Pancreas (tissue), 10 donors: ENCODE results near the gene CD207. TPM values are rescaled to one million over a fixed set of nuclear protein-coding genes. Genes with fewer than 3 reads are reported as not detected.

Experiments used
- ATAC-seq, 4 donors: fragments of 200-7000 bp; cut with Tn5 transposase; one replicate each; pipeline versions ENCODE4 v1.8.0 to v1.9.1; 2020; ENCODE audit warnings: mild to moderate bottlenecking in 4 of 4, moderate library complexity in 4 of 4
- DNase-seq, 6 donors: peaks; one replicate each; pipeline ENCODE4 v3.0.0-alpha.2; 2020
- FAIRE-seq: peaks from 2 replicates; lab custom pipeline; 2012; peaks lifted over from hg19 to GRCh38; lab: Jason Lieb, UNC
- H3K27ac ChIP-seq, 4 donors: fragments of 200-600 bp; sonication (generic); 1 replicate in 3 of 4; 2 replicates in 1 of 4; pipeline versions ENCODE4 v1.5.0 to v1.8.0; 2020
- H3K27me3 ChIP-seq, 4 donors: fragments of 200-600 bp; one replicate each; pipeline ENCODE4 v1.8.0; 2021
- H3K36me3 ChIP-seq, 3 donors: fragments of 200-600 bp; sonication (generic) in 1 of 3; one replicate each; pipeline versions ENCODE4 v1.5.0 to v1.8.0; 2020 to 2021
- H3K4me1 ChIP-seq, 3 donors: fragments of 200-600 bp; one replicate each; pipeline ENCODE4 v1.8.0; 2021
- H3K4me3 ChIP-seq, 4 donors: fragments of 200-600 bp; sonication (generic) in 2 of 4; one replicate each; pipeline versions ENCODE4 v1.5.0 to v1.8.0; 2020 to 2021
- H3K9me3 ChIP-seq, 4 donors: fragments of 200-600 bp; one replicate each; pipeline ENCODE4 v1.8.0; 2021
- WGBS, 2 donors: extraction: QIAGEN DNeasy Blood & Tissue Kit; methylation state at CpG; one replicate each; pipeline ENCODE4 v1.1.7; 2013; 5-methylcytosine and 5-hydroxymethylcytosine counted together
- intact Hi-C, 3 donors: fragments of 100-400 bp; cut with DNase I; formaldehyde crosslinking; loops; one replicate each; pipeline versions ENCODE4 v1.11.1 to v1.14.2; 2022
- polyA plus RNA-seq, 2 donors: library from polyadenylated mRNA; stranded (reverse); fragments of 200-250 nt; gene quantifications; one replicate each; pipeline ENCODE4 v1.2.3, GENCODE V29; 2013
- total RNA-seq, 6 donors: library from RNA; stranded (reverse); fragmentation: NEBNext Ultra II Directional in 4 of 6; extraction: Animal tissue kit (Norgen Biotek cat#: 25700) in 4 of 6; gene quantifications; one replicate each; pipeline versions ENCODE4 v1.2.1 to v1.2.4, GENCODE V29; 2021 to 2023
- TF ChIP-seq, protein P1 (sequence below), 4 donors: fragments of 200-600 bp; sonication (generic) in 3 of 4; IDR thresholded peaks; one replicate each; pipeline versions ENCODE4 v1.5.0 to v1.8.0; 2021; ENCODE audit warnings: antibody characterized with exemption in 4 of 4
- donor health status: healthy with polysubstance abuse.
- donor health status: DM: no; HTN: no; CAD: no; lungs with moderate emphysema.
- donor health status: DM: no; HTN: no; CAD: no.
- donor health status: control.
- donor health status: control.
- donor health status: Bipolar disorder and iron deficiency.
- donor health status: DM: yes; HTN: yes; CAD: no.
- donor health status: DM: no; HTN: no; CAD: no.
- donor health status: DM: no; HTN: no; CAD: no.
- donor health status: DM: yes; HTN: yes; CAD: no.

Gene CD207
- total and polyA plus RNA-seq, 8 donors = 0.09 to 0.34 (median 0.15) TPM; not detected in 2

DNA sequence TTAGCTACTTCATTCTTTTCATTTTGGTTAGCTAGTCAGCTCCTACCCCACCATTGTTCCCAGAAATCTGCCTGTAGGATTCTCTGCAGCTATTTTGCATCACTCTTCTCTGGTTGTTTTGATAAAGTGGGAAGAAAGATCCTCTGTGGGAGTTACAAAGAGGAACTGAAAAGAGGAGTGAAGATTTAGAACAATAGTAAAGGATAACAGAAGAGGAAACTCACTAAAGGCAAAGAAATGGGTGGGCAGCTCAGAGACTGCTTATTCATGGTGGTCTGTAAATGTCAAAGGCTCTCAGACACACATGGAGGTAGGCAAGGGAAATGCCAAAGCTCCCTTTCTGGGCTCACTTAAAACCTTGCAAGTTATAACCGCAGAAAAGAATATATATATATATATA is 17.2 kb upstream of the CD207 start:
- H3K4me3 ChIP-seq = no peak overlapping the region
- no peak for FAIRE-seq
- H3K36me3 ChIP-seq = no peaks in the 10 kb centered on the region
- ATAC-seq = no peak
- H3K9me3 ChIP-seq = no peaks in the 10 kb centered on the region
- H3K27ac ChIP-seq = no peak overlapping the region
- intact Hi-C loops = no loop called here
- TF ChIP-seq, protein P1, sequence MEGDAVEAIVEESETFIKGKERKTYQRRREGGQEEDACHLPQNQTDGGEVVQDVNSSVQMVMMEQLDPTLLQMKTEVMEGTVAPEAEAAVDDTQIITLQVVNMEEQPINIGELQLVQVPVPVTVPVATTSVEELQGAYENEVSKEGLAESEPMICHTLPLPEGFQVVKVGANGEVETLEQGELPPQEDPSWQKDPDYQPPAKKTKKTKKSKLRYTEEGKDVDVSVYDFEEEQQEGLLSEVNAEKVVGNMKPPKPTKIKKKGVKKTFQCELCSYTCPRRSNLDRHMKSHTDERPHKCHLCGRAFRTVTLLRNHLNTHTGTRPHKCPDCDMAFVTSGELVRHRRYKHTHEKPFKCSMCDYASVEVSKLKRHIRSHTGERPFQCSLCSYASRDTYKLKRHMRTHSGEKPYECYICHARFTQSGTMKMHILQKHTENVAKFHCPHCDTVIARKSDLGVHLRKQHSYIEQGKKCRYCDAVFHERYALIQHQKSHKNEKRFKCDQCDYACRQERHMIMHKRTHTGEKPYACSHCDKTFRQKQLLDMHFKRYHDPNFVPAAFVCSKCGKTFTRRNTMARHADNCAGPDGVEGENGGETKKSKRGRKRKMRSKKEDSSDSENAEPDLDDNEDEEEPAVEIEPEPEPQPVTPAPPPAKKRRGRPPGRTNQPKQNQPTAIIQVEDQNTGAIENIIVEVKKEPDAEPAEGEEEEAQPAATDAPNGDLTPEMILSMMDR (IDR thresholded peaks at IDR 0.05) = no peak
- WGBS, 2 donors = 95 to 100% methylated on average over 1 of the region's 1 CpG
- no peaks in the 10 kb centered on the region for H3K27me3 ChIP-seq
- no peak for DNase-seq
- no peaks in the 10 kb centered on the region for H3K4me1 ChIP-seq

DNA sequence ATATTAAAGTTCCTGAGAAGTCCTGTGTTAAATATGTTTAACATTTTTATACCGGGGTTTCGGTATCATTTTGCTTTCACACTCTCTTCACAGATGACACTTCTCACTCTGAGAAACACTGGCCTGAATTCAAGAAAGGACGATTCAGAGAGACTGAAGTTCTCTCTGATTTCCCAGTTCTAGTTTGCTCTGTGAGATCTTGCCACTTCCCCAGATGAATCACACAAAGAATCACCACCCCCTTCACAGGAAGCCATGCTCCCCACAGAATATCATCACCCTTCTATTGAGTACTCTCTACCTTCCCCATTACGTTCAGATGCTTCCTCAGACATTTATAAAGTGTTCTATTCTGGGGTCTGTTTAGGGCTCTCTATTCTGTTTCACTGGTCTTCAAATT is 16.1 kb upstream of the CD207 start:
- intact Hi-C loops = no loop called here
- Histone ChIP-seq H3K4me3 (no peak overlapping the region), H3K27ac (no peak overlapping the region), H3K36me3 (no peaks in the 10 kb centered on the region), H3K27me3 (no peaks in the 10 kb centered on the region), H3K4me1 (no peaks in the 10 kb centered on the region), H3K9me3 (no peaks in the 10 kb centered on the region)
- no peak for DNase-seq
- FAIRE-seq = no peak
- ATAC-seq = peak in 2 of 4 donors; percentile 55 to 65
- TF ChIP-seq, protein P1 (IDR thresholded peaks at IDR 0.05) = no peak
- 74 to 78% methylated on average over 4 of the region's 4 CpGs for WGBS, 2 donors

DNA sequence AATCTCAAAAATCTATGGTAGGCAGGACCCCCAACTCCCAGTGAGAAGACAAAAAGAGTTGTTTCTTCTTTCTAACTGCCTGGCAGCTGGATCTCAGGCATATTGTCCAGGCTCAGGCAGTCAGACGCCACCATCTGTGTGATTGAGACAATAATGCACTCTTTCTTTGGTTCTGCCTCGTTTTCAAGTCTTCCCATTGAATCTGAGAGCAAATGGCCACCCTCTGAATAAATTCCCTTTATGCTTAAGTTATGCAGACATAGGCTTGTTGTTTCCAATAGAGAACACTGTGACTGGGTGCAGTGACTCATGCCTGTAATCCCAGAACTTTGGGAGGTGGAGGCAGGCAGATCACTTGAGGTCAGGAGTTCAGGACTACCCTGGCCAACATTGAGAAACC is 15.3 kb upstream of the CD207 start:
- ATAC-seq (no peak), DNase-seq (no peak), FAIRE-seq (no peak)
- Histone ChIP-seq H3K27ac (no peak overlapping the region), H3K36me3 (no peaks in the 10 kb centered on the region), H3K27me3 (no peaks in the 10 kb centered on the region), H3K4me1 (no peaks in the 10 kb centered on the region), H3K4me3 (no peak overlapping the region), H3K9me3 (no peaks in the 10 kb centered on the region)
- intact Hi-C loops = no loop called here
- 55 to 67% methylated on average over 2 of the region's 2 CpGs for WGBS, 2 donors
- TF ChIP-seq, protein P1 (IDR thresholded peaks at IDR 0.05) = no peak

DNA sequence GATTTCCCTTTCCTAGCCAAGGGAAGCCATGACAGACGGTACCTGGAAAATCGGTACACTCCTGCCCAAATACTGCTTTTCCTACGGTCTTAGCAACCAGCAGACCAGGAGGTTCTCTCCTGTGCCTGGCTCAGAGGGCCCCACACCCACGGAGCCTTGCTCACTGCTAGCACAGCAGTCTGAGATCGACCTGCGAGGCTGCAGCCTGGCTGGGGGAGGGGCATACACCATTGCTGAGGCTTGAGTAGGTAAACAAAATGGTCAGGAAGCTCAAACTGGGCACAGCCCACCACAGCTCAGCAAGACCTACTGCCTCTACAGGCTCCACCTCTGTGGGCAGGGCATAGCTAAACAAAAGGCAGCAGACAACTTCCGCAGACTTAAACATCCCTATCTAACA is 6.8 kb upstream of the CD207 start:
- H3K27ac ChIP-seq = no peak overlapping the region
- H3K4me1 ChIP-seq = no peaks in the 10 kb centered on the region
- DNase-seq (no peak), FAIRE-seq (no peak), ATAC-seq (no peak)
- WGBS, 2 donors = 69 to 73% methylated on average over 7 of the region's 7 CpGs
- no peaks in the 10 kb centered on the region for H3K9me3 ChIP-seq
- no peaks in the 10 kb centered on the region for H3K36me3 ChIP-seq
- no peak overlapping the region for H3K4me3 ChIP-seq
- TF ChIP-seq, protein P1 (IDR thresholded peaks at IDR 0.05) = no peak
- intact Hi-C loops = no loop called here
- H3K27me3 ChIP-seq = no peaks in the 10 kb centered on the region

DNA sequence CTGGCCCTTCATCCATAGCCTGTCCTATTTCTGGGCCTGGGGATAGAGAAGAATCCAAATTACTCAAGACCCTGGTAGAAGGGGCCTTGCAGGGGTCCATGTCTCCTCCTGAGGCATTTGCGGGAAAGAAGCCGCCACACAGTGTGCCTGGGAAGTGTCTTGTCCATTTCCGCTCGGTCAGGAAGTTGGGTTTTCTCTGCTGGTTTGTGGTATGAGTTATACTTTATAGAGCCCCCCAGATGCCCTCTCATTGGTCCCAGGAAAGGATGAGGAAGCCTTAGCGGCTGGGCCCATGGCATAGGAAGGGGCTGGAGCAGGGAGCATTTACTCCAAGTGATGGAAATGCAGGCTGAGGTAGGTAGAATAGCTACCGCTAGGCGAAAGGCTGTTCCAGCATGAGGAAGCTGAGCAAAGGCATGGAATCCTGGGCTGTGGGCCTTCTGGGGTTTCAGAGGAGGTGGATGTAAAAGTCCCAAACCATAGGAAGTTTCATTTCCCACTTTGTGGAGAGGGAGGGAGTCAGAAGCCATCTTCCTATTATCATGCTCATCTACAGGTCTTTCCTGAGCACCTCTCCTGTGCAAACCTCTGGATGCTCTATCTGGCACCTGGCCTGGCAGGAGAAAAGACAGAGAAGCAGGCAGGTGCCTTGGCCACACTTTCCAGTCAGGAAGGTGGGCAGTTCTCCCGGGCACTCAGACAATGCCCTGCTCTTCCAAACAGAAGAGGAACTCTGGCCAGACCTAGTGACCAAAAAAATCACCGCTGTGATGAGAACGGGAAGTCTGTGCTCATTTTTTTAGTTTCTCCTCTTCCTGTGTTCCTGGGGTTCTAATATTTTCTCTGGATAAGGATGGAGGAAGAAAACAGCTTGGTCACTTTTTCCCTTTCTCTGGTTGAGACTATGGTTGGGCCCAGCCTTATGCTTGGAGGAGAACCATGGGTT is 2.6 kb upstream of the CD207 start:
- Histone ChIP-seq H3K4me1 (no peaks in the 10 kb centered on the region), H3K27ac (no peak overlapping the region), H3K36me3 (no peaks in the 10 kb centered on the region), H3K4me3 (no peak overlapping the region), H3K9me3 (no peaks in the 10 kb centered on the region), H3K27me3 (no peaks in the 10 kb centered on the region)
- 85 to 86% methylated on average over 10 of the region's 10 CpGs for WGBS, 2 donors
- intact Hi-C loops = no loop called here
- ATAC-seq (no peak), DNase-seq (no peak), FAIRE-seq (no peak)
- TF ChIP-seq, protein P1 (IDR thresholded peaks at IDR 0.05) = no peak
